ENCODE data around the gene TOMT. TPM values are rescaled to one million over a fixed set of nuclear protein-coding genes. Genes with fewer than 3 reads are reported as not detected.
A peak's percentile ranks its signal among the peaks of the same experiment; 100 is the strongest.

TOMT gene
- total and polyA plus RNA-seq, 2 experiments from 2014 or later = not detected

GRCh38 chr11:72081184-72081644 is 24.5 kb upstream of the TOMT start:
- peaks cover 23% of the 10 kb centered on the region for H3K4me1 Mint-ChIP-seq
- H3K27ac Mint-ChIP-seq = peak overlapping the region; percentile 99
- H3K4me2 ChIP-seq = peak overlapping the region; percentile 59
- DNase-seq (ENCODE audit: low spot score) (no peak), ATAC-seq (no peak)
- peak overlapping the region; percentile 86 for H3K4me3 Mint-ChIP-seq
- H3K9me3 Mint-ChIP-seq = no peaks in the 10 kb centered on the region
- no peaks in the 10 kb centered on the region for H3K36me3 ChIP-seq (ENCODE audit: insufficient read depth)
- H3K9me2 ChIP-seq (ENCODE audit: insufficient read depth) = no peaks in the 10 kb centered on the region
- 0 out of 3 replicates have a peak, but pooled peaks cover 2% of the 10 kb centered on the region for H3K36me3 Mint-ChIP-seq (ENCODE audit: low read depth)
- H3K27ac ChIP-seq (ENCODE audit: low read depth) = peak overlapping the region; percentile 91
- 0 out of 2 replicates have a peak, but pooled peaks cover 8% of the 10 kb centered on the region for H3K4me1 ChIP-seq (ENCODE audit: insufficient read depth)
- H2AFZ ChIP-seq = peak overlapping the region; percentile 11
- H3K4me3 ChIP-seq = peak overlapping the region; percentile 50
- H3K27me3 ChIP-seq (ENCODE audit: insufficient read depth) = no peaks in the 10 kb centered on the region
- peaks cover 4% of the 10 kb centered on the region for H3K27me3 Mint-ChIP-seq (ENCODE audit: insufficient read depth, low read depth, poor library complexity)
- no peaks in the 10 kb centered on the region for H3F3A ChIP-seq (replicated peaks; ENCODE audit: low read depth)
- TF ChIP-seq CREB1 (CRISPR knock-in tag; IDR thresholded peaks at IDR 0.05; ENCODE audit: low read depth) = no peak
- TF ChIP-seq JUNB (IDR thresholded peaks at IDR 0.05; ENCODE audit: unreplicated experiment) = no peak
- TF ChIP-seq ZNF331 (CRISPR knock-in tag; IDR thresholded peaks at IDR 0.05; ENCODE audit: low read depth) = no peak
- TF ChIP-seq CTCF (conservative IDR thresholded peaks at IDR 0.05; ENCODE audit: low read depth in 2 of 2) = no peak
- no peak for TF ChIP-seq STAT1 (IDR thresholded peaks at IDR 0.05; ENCODE audit: unreplicated experiment)
- TF ChIP-seq EZH2phosphoT487 (IDR thresholded peaks at IDR 0.05; ENCODE audit: unreplicated experiment) = no peak
- no peak for TF ChIP-seq ETS1 (IDR thresholded peaks at IDR 0.05)
- no peak for TF ChIP-seq POLR2AphosphoS5 (IDR thresholded peaks at IDR 0.05; ENCODE audit: low read depth)
- TF ChIP-seq REST (IDR thresholded peaks at IDR 0.05; ENCODE audit: unreplicated experiment) = no peak
- H4K20me1 ChIP-seq (replicated peaks; ENCODE audit: insufficient read depth) = peaks cover 15% of the 10 kb centered on the region; the same call in 1 of the 2 replicates
- peaks cover 37% of the 10 kb centered on the region for H3K79me2 ChIP-seq (replicated peaks; ENCODE audit: insufficient read depth)

Data from GM23338 (cell line).